ENCODE measurements around the gene REXO5.
"Not testable (repeated sequence)": the region's sequence is repeated elsewhere in the genome, so short reads cannot be mapped to it uniquely, and the experiment has no call there.

Gene REXO5

GRCh38 chr16:20803192-20803560 is 3.2 kb upstream of the REXO5 start:
- no peak for DNase-seq (ENCODE audit: low spot score)

- DNase-seq (ENCODE audit: low spot score) = no peak
Observed at GRCh38 chr16:20803561-20804214, 2.6 kb upstream of the REXO5 start.

- DNase-seq (ENCODE audit: low spot score) = not testable (repeated sequence)
Observed at GRCh38 chr16:20805684-20806167, 601 bp upstream of the REXO5 start.

- no peak for DNase-seq (ENCODE audit: low spot score)
Observed at GRCh38 chr16:20807862-20808261, 1.5 kb downstream of the REXO5 start.

- no peak for DNase-seq (ENCODE audit: low spot score)
Observed at GRCh38 chr16:20811889-20812439, 5.6 kb downstream of the REXO5 start.

GRCh38 chr16:20812510-20812909 is 6.2 kb downstream of the REXO5 start:
- DNase-seq (ENCODE audit: low spot score) = no peak

- DNase-seq (ENCODE audit: low spot score) = no peak
Observed at GRCh38 chr16:20814784-20815183, 8.5 kb downstream of the REXO5 start.

- no peak for DNase-seq (ENCODE audit: low spot score)
Observed at GRCh38 chr16:20818929-20819585, 12.7 kb downstream of the REXO5 start.

- no peak for DNase-seq (ENCODE audit: low spot score)
Observed at GRCh38 chr16:20821682-20822081, 15.4 kb downstream of the REXO5 start.

- DNase-seq (ENCODE audit: low spot score) = no peak
Observed at GRCh38 chr16:20822521-20823325, 16.4 kb downstream of the REXO5 start.

GRCh38 chr16:20826039-20826566 is 19.8 kb downstream of the REXO5 start:
- no peak for DNase-seq (ENCODE audit: low spot score)

GRCh38 chr16:20829536-20829935 is 23.2 kb downstream of the REXO5 start:
- no peak for DNase-seq (ENCODE audit: low spot score)

GRCh38 chr16:20830372-20830771 is 24.0 kb downstream of the REXO5 start:
- no peak for DNase-seq (ENCODE audit: low spot score)

- no peak for DNase-seq (ENCODE audit: low spot score)
Observed at GRCh38 chr16:20833086-20833485, 26.8 kb downstream of the REXO5 start.

- DNase-seq (ENCODE audit: low spot score) = no peak
Observed at GRCh38 chr16:20838240-20838639, 31.9 kb downstream of the REXO5 start.

GRCh38 chr16:20839504-20839903 is 33.2 kb downstream of the REXO5 start:
- no peak for DNase-seq (ENCODE audit: low spot score)

- DNase-seq (ENCODE audit: low spot score) = no peak
Observed at GRCh38 chr16:20844054-20844453, 37.7 kb downstream of the REXO5 start.

GRCh38 chr16:20844588-20844987 is 38.3 kb downstream of the REXO5 start:
- DNase-seq (ENCODE audit: low spot score) = no peak

- no peak for DNase-seq (ENCODE audit: low spot score)
Observed at GRCh38 chr16:20846030-20846429, 39.7 kb downstream of the REXO5 start.

GRCh38 chr16:20846551-20846950 is 40.2 kb downstream of the REXO5 start:
- no peak for DNase-seq (ENCODE audit: low spot score)

GRCh38 chr16:20847550-20847949 is 41.2 kb downstream of the REXO5 start:
- DNase-seq (ENCODE audit: low spot score) = no peak

GRCh38 chr16:20849589-20850390 is 43.5 kb downstream of the REXO5 start:
- peak; percentile 50 for DNase-seq (ENCODE audit: low spot score)

Measured in D341Med (cell line).